Panc1 (cell line): Measurements from ENCODE around the gene AK4. TPM values are rescaled to one million over a fixed set of nuclear protein-coding genes. Genes with fewer than 3 reads are reported as not detected.
"Not testable (repeated sequence)": the region's sequence is repeated elsewhere in the genome, so short reads cannot be mapped to it uniquely, and the experiment has no call there.

ENCODE experiments used
- ATAC-seq: fragments of 200-7000 bp; cut with Tn5 transposase; 2 replicates; pipeline ENCODE4 v1.9.1; 2020; ENCODE audit warnings: mild to moderate bottlenecking, moderate library complexity
- BruUV-seq: library from RNA; stranded (reverse); fragments of 400-500 nt; replicated peaks from 2 replicates; lab custom pipeline; 2021; lab: Mats Ljungman, UMichigan
- CTCF ChIA-PET: fragments of 300-600 bp; sonication (Branson Sonifier 250); formaldehyde crosslinking; loops from one replicate; lab custom pipeline; 2022; ENCODE audit warnings: antibody characterized with exemption; lab: Charles Lee
- POLR2A ChIA-PET: fragments of 300-600 bp; sonication (Branson Sonifier 250); formaldehyde crosslinking; loops from one replicate; lab custom pipeline; 2022; ENCODE audit warnings: antibody characterized with exemption; lab: Charles Lee
- DNase-seq: peaks from one replicate; pipeline ENCODE4 v3.0.0-alpha.2; 2010; ENCODE audit warnings: low read depth, low spot score
- H3K27ac ChIP-seq: 2 replicates; pipeline ENCODE4 v1.5.1; 2011; ENCODE audit warnings: mild to moderate bottlenecking, low read length, inconsistent platforms
- H3K27me3 ChIP-seq: fragments of 200-500 bp; sonication (Bioruptor generic); 2 replicates; pipeline ENCODE4 v1.6.0; 2014; ENCODE audit warnings: low read length, inconsistent platforms; ENCODE audit not compliant: control insufficient read depth, insufficient read depth
- H3K36me3 ChIP-seq: fragments of 200-500 bp; sonication (Bioruptor generic); 2 replicates; pipeline ENCODE4 v1.5.1; 2014; ENCODE audit warnings: inconsistent platforms, mild to moderate bottlenecking, low read length, moderate library complexity; ENCODE audit not compliant: control insufficient read depth, insufficient read depth
- H3K4me1 ChIP-seq: 2 replicates; pipeline ENCODE4 v1.5.1; 2011; ENCODE audit warnings: inconsistent platforms, mild to moderate bottlenecking, low read length, moderate library complexity; ENCODE audit not compliant: control insufficient read depth, insufficient read depth
- H3K4me3 ChIP-seq, 2 experiments: 2 replicates each; pipeline ENCODE4 v1.5.1; 2011 to 2012; ENCODE audit warnings: low read depth in 2 of 2, low read length in 2 of 2, mild to moderate bottlenecking in 2 of 2, inconsistent platforms in 1 of 2, moderate library complexity in 1 of 2
- H3K9me3 ChIP-seq: fragments of 200-500 bp; sonication (Bioruptor generic); 2 replicates; pipeline ENCODE4 v1.5.1; 2014; ENCODE audit warnings: low read depth, mild to moderate bottlenecking, inconsistent platforms, low read length, moderate library complexity; ENCODE audit not compliant: control insufficient read depth, insufficient read depth
- POLR2AphosphoS5 ChIP-seq: IDR thresholded peaks from 2 replicates; pipeline ENCODE4 v1.6.1; 2012; ENCODE audit warnings: mild to moderate bottlenecking, low read depth, low read length, moderate library complexity
- SIN3A ChIP-seq: IDR thresholded peaks from 2 replicates; pipeline ENCODE4 v1.6.1; 2012; ENCODE audit warnings: low read depth, mild to moderate bottlenecking, low read length, moderate library complexity, borderline replicate concordance; ENCODE audit not compliant: insufficient read depth
- TCF7L2 ChIP-seq: IDR thresholded peaks from 2 replicates; pipeline ENCODE4 v1.6.1; 2011; ENCODE audit warnings: mild to moderate bottlenecking, low read depth, low read length, inconsistent platforms
- in situ Hi-C: cut with HindIII; loops from 2 replicates; pipeline ENCODE4 v1.10.0; 2016; ENCODE audit warnings: low sequenced_read_pairs, low pct_unique_long_range_greater_than_20kb
- intact Hi-C: fragments of 100-400 bp; cut with micrococcal nuclease; formaldehyde crosslinking; loops from one replicate; pipeline ENCODE4 v1.10.0; 2022; ENCODE audit not compliant: unreplicated experiment
- total RNA-seq: library from RNA; stranded (reverse); gene quantifications from one replicate; pipeline ENCODE4 v1.2.1, GENCODE V29; 2021; ENCODE audit not compliant: unreplicated experiment
- TF ChIP-seq, protein P1 (sequence below), 2 experiments: IDR thresholded peaks; 2 replicates each; pipeline ENCODE4 v1.6.1; 2011 to 2012; ENCODE audit warnings: low read depth in 2 of 2, control low read depth in 1 of 2, low read length in 1 of 2, mild to moderate bottlenecking in 1 of 2, moderate library complexity in 1 of 2; ENCODE audit not compliant: insufficient read depth in 1 of 2
- TF ChIP-seq, protein P2 (sequence below): fragments of 450-650 bp; IDR thresholded peaks from 2 replicates; pipeline ENCODE4 v1.5.1; 2017; ENCODE audit warnings: mild to moderate bottlenecking

Gene AK4
- total RNA-seq, 1 experiment from 2014 or later: 26.8 TPM

DNA sequence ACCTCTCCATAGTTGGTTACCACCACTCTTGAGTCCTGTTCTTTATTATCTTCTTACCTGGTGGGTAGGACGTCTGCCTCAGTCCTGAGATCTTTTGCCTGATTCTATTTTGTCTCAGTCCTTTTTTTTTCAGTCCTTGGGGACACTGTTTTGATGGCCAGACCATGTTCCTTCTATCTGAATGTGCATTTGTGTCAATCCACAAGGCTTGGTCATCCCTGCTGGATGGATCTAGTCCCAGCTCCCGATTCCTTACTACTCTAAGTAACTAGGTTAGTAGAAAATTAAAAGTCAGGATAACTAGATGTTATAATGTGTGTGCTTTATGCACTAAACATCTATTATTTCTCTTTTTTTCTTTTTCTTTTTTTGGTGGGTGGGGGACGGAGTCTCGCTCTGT, 28.1 kb upstream of the AK4 start:
- Histone ChIP-seq H3K4me1 (no peaks in the 10 kb centered on the region), H3K27me3 (no peaks in the 10 kb centered on the region), H3K4me3 (no peak overlapping the region), H3K36me3 (no peaks in the 10 kb centered on the region), H3K27ac (no peak overlapping the region), H3K9me3 (no peaks in the 10 kb centered on the region)
- no peak for DNase-seq
- CTCF ChIA-PET: no interaction called here
- intact Hi-C loops: no loop called here
- in situ Hi-C loops: no loop called here
- ATAC-seq: no peak
- POLR2A ChIA-PET: interaction anchor here (0.7 kb wide), 1 partner anchor 12 kb away, joined by 7 read pairs; no protein-coding TSS in a partner anchor
- TF ChIP-seq SIN3A (no peak), TCF7L2 (no peak), POLR2AphosphoS5 (no peak)
- TF ChIP-seq, protein P1, sequence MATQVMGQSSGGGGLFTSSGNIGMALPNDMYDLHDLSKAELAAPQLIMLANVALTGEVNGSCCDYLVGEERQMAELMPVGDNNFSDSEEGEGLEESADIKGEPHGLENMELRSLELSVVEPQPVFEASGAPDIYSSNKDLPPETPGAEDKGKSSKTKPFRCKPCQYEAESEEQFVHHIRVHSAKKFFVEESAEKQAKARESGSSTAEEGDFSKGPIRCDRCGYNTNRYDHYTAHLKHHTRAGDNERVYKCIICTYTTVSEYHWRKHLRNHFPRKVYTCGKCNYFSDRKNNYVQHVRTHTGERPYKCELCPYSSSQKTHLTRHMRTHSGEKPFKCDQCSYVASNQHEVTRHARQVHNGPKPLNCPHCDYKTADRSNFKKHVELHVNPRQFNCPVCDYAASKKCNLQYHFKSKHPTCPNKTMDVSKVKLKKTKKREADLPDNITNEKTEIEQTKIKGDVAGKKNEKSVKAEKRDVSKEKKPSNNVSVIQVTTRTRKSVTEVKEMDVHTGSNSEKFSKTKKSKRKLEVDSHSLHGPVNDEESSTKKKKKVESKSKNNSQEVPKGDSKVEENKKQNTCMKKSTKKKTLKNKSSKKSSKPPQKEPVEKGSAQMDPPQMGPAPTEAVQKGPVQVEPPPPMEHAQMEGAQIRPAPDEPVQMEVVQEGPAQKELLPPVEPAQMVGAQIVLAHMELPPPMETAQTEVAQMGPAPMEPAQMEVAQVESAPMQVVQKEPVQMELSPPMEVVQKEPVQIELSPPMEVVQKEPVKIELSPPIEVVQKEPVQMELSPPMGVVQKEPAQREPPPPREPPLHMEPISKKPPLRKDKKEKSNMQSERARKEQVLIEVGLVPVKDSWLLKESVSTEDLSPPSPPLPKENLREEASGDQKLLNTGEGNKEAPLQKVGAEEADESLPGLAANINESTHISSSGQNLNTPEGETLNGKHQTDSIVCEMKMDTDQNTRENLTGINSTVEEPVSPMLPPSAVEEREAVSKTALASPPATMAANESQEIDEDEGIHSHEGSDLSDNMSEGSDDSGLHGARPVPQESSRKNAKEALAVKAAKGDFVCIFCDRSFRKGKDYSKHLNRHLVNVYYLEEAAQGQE (IDR thresholded peaks at IDR 0.05; ENCODE audit: insufficient read depth in 1 of 2, low read depth in 2 of 2, low read length in 1 of 2): no peak
- TF ChIP-seq, protein P2, sequence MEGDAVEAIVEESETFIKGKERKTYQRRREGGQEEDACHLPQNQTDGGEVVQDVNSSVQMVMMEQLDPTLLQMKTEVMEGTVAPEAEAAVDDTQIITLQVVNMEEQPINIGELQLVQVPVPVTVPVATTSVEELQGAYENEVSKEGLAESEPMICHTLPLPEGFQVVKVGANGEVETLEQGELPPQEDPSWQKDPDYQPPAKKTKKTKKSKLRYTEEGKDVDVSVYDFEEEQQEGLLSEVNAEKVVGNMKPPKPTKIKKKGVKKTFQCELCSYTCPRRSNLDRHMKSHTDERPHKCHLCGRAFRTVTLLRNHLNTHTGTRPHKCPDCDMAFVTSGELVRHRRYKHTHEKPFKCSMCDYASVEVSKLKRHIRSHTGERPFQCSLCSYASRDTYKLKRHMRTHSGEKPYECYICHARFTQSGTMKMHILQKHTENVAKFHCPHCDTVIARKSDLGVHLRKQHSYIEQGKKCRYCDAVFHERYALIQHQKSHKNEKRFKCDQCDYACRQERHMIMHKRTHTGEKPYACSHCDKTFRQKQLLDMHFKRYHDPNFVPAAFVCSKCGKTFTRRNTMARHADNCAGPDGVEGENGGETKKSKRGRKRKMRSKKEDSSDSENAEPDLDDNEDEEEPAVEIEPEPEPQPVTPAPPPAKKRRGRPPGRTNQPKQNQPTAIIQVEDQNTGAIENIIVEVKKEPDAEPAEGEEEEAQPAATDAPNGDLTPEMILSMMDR: no peak
- no TSS peak for BruUV-seq

DNA sequence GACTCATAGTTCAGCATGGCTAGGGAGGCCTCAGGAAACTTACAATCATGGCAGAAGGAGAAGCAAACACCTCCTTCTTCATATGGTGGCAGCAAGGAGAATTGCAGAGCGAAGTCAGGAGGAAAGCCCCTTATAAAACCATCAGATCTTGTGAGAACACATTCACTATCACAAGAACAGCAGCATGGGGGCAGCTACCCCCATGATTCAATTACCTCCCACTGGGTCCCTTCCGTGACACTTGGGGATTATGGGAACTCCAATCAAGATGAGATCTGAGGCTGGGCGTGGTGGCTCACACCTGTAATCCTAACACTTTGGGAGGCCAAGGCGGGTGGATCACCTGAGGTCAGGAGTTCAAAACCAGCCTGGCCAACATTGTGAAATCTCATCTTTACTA, 18.9 kb upstream of the AK4 start:
- CTCF ChIA-PET, DNase-seq, BruUV-seq, H3K9me3 ChIP-seq, intact Hi-C loops, in situ Hi-C loops, ATAC-seq, POLR2A ChIA-PET, H3K4me1 ChIP-seq, H3K36me3 ChIP-seq, H3K4me3 ChIP-seq, H3K27me3 ChIP-seq, H3K27ac ChIP-seq: not testable (repeated sequence)

DNA sequence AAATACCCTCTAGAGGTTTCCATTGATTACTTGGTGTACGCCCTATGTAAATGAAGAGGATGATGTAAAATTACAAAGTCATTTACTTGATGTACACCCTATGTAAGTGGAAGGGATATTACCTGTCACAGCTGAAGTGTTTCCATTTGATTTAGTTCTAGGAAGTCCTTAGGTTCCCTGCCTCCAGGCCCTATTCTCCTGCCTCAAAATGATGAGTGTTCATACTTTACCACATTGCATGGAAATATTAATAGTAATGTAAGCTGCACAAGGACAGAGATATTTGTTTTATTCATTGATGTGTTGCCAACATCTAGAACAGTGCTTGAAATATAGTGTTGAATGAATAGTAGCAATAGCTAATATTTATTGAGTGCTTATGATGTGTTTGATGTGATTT, 9.5 kb upstream of the AK4 start:
- POLR2A ChIA-PET: no interaction called here
- intact Hi-C loops: no loop called here
- no peak for TF ChIP-seq SIN3A
- no peak for ATAC-seq
- Histone ChIP-seq H3K9me3 (no peaks in the 10 kb centered on the region), H3K4me3 (no peak overlapping the region), H3K27ac (no peak overlapping the region), H3K4me1 (no peaks in the 10 kb centered on the region; the same call in 1 of the 2 replicates), H3K36me3 (no peaks in the 10 kb centered on the region), H3K27me3 (no peaks in the 10 kb centered on the region; the same call in 1 of the 2 replicates)
- no peak for DNase-seq
- CTCF ChIA-PET: no interaction called here
- no TSS peak for BruUV-seq
- in situ Hi-C loops: no loop called here

DNA sequence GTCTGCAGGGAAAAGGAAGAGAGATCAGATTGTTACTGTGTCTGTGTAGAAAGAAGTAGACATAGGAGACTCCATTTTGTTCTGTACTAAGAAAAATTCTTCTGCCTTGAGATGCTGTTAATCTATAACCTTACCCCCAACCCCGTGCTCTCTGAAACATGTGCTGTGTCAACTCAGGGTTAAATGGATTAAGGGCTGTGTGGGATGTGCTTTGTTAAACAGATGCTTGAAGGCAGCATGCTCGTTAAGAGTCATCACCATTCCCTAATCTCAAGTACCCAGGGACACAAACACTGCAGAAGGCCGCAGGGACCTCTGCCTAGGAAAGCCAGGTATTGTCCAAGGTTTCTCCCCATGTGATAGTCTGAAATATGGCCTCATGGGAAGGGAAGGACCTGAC, 8.2 kb upstream of the AK4 start:
- H3K27me3 ChIP-seq, H3K27ac ChIP-seq, H3K4me3 ChIP-seq, POLR2A ChIA-PET, H3K9me3 ChIP-seq, in situ Hi-C loops, H3K4me1 ChIP-seq, CTCF ChIA-PET, ATAC-seq, DNase-seq, H3K36me3 ChIP-seq, BruUV-seq, intact Hi-C loops: not testable (repeated sequence)
